ENCODE data around the gene NBAS. TPM values are rescaled to one million over a fixed set of nuclear protein-coding genes. Genes with fewer than 3 reads are reported as not detected.
"Not testable (repeated sequence)": the region's sequence is repeated elsewhere in the genome, so short reads cannot be mapped to it uniquely, and the experiment has no call there.

NBAS gene
- polyA plus RNA-seq, 2 of the 4 experiments (the other 2 are of a cell fraction), result 16.7 to 34.9 TPM

GRCh38 chr2:15446961-15447360 lies 114.2 kb downstream of the NBAS start:
- no peak for ATAC-seq
- no peak for DNase-seq (ENCODE audit: low read depth in 1 of 2, low spot score in 1 of 2)
- Histone ChIP-seq H3K4me1 (no peaks in the 10 kb centered on the region), H3K9me3 (no peaks in the 10 kb centered on the region), H3K4me3 (no peak overlapping the region), H3K4me2 (no peak overlapping the region), H3K27ac (no peak overlapping the region)
- ChIA-PET POLR2A (no interaction called here), CTCF (no interaction called here)
- no peak for TF ChIP-seq HOXA7 (CRISPR knock-in tag; IDR thresholded peaks at IDR 0.05)
- TF ChIP-seq NPAS2 (CRISPR knock-in tag; IDR thresholded peaks at IDR 0.05; ENCODE audit: borderline replicate concordance), result no peak
- TF ChIP-seq RFX5 (IDR thresholded peaks at IDR 0.05), result no peak
- TF ChIP-seq, protein P1, sequence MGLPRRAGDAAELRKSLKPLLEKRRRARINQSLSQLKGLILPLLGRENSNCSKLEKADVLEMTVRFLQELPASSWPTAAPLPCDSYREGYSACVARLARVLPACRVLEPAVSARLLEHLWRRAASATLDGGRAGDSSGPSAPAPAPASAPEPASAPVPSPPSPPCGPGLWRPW (IDR thresholded peaks at IDR 0.05), result no peak
- TF ChIP-seq POLR2A (IDR thresholded peaks at IDR 0.05; ENCODE audit: low read length), result no peak
- no peak for TF ChIP-seq EP300 (IDR thresholded peaks at IDR 0.05)
- no peak for TF ChIP-seq TP53 (CRISPR knock-in tag; IDR thresholded peaks at IDR 0.05)
- TF ChIP-seq TFCP2L1 (CRISPR knock-in tag; IDR thresholded peaks at IDR 0.05), result no peak
- TF ChIP-seq MYC (IDR thresholded peaks at IDR 0.05; ENCODE audit: borderline replicate concordance, low read length), result no peak
- TF ChIP-seq EHMT2 (IDR thresholded peaks at IDR 0.05; ENCODE audit: low read depth), result no peak
- TF ChIP-seq CHD4 (IDR thresholded peaks at IDR 0.05; ENCODE audit: borderline replicate concordance), result no peak
- TF ChIP-seq HEYL (CRISPR knock-in tag; IDR thresholded peaks at IDR 0.05), result no peak
- no peak for TF ChIP-seq MAX (IDR thresholded peaks at IDR 0.05)
- no peak for TF ChIP-seq RCOR1 (IDR thresholded peaks at IDR 0.05; ENCODE audit: low read depth, low read length)
- no peak for TF ChIP-seq FOXS1 (CRISPR knock-in tag; IDR thresholded peaks at IDR 0.05)
- TF ChIP-seq HOXB5 (CRISPR knock-in tag; IDR thresholded peaks at IDR 0.05), result no peak
- no peak for TF ChIP-seq MAFK (IDR thresholded peaks at IDR 0.05; ENCODE audit: partially characterized antibody)
- TF ChIP-seq BHLHE40 (IDR thresholded peaks at IDR 0.05; ENCODE audit: low read depth, low read length), result no peak
- FAIRE-seq, result peak; percentile 63
- 84% methylated on average over 4 of the region's 4 CpGs for WGBS (ENCODE audit: missing lambda C conversion rate)

DNA sequence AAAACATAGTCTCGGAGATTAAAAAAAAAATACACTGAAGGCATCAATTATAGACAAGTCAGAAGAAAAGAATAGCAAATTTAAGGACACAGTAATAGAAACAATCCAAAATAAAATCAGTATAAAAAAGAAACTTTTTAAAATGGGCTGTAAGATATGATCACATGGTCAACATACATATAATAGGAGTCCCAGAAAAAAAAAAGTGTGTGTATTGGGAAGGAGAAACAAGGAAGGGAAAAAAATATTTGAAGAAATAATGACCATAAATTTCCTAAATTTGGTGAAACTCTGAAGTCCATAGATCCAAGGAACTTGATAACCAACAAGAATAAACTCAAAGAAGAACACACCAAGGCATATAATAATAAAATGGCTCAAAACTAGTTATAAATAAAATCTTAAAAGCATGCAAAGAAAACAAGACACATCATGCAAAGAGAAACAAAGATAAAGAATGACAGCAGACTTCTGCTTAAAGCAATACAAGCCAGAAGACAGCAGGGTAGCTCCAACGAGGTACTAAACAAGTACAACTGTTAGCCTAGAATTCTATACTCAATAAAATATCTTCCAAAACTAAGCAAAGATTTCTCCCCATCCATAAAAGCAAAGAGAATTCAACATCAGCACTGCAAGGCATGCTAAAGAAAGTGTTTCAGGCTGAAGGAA lies 115.1 kb downstream of the NBAS start:
- ChIA-PET CTCF (no interaction called here), POLR2A (no interaction called here)
- Histone ChIP-seq H3K9me3 (no peaks in the 10 kb centered on the region), H3K27ac (no peak overlapping the region), H3K4me2 (no peak overlapping the region), H3K4me1 (no peaks in the 10 kb centered on the region), H3K4me3 (no peak overlapping the region)
- DNase-seq (ENCODE audit: low read depth in 1 of 2, low spot score in 1 of 2) (no peak), FAIRE-seq (no peak), ATAC-seq (no peak)
- TF ChIP-seq TP53 (CRISPR knock-in tag; IDR thresholded peaks at IDR 0.05), result no peak
- no peak for TF ChIP-seq CBX8 (IDR thresholded peaks at IDR 0.05)
- TF ChIP-seq ZFP36 (IDR thresholded peaks at IDR 0.05; ENCODE audit: borderline replicate concordance, partially characterized antibody), result no peak
- TF ChIP-seq ESRRA (IDR thresholded peaks at IDR 0.05; ENCODE audit: borderline replicate concordance, low read length), result no peak
- TF ChIP-seq CHD4 (IDR thresholded peaks at IDR 0.05; ENCODE audit: borderline replicate concordance), result no peak
- no peak for TF ChIP-seq PBX3 (IDR thresholded peaks at IDR 0.05)
- TF ChIP-seq MAFK (IDR thresholded peaks at IDR 0.05; ENCODE audit: partially characterized antibody), result no peak
- TF ChIP-seq PHF8 (IDR thresholded peaks at IDR 0.05; ENCODE audit: borderline replicate concordance, low read depth), result no peak
- no peak for TF ChIP-seq KDM5A (IDR thresholded peaks at IDR 0.05)
- TF ChIP-seq MAZ (IDR thresholded peaks at IDR 0.05; ENCODE audit: borderline replicate concordance, low read depth, low read length), result no peak
- 54% methylated on average over 2 of the region's 2 CpGs for WGBS (ENCODE audit: missing lambda C conversion rate)

DNA sequence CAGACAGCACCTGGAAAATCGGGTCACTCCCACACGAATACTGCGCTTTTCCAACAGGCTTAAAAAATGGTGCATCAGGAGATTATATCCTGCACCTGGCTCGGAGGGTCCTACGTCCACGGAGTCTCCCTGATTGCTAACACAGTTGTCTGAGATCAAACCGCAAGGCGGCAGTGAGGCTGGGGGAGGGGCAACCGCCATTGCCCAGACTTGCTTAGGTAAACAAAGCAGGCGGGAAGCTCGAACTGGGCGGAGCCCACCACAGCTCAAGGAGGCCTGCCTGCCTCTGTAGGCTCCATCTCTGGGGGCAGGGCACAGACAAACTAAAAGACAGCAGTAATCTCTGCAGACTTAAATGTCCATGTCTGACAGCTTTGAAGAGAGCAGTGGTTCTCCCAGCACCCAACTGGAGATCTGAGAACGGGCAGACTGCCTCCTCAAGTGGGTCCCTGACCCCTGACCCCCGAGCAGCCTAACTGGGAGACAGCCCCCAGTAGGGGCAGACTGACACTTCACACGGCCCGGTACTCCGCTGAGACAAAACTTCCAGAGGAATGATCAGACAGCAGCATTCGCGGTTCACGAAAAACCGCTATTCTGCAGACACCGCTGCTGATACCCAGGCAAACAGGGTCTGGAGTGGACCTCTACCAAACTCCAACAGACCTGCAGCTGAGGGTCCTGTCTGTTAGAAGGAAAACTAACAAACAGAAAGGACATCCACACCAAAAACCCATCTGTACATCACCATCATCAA lies 121.2 kb downstream of the NBAS start:
- 92% methylated on average over 21 of the region's 22 CpGs for WGBS (ENCODE audit: missing lambda C conversion rate)
- not testable (repeated sequence) for FAIRE-seq, ATAC-seq

GRCh38 chr2:15439366-15439765 lies 121.8 kb downstream of the NBAS start:
- CTCF ChIA-PET; POLR2A ChIA-PET; DNase-seq (ENCODE audit: low read depth in 1 of 2, low spot score in 1 of 2); H3K9me3 ChIP-seq; H3K4me1 ChIP-seq; H3K27ac ChIP-seq; H3K4me3 ChIP-seq; FAIRE-seq; H3K4me2 ChIP-seq; ATAC-seq: not testable (repeated sequence)
- 95% methylated on average over 10 of the region's 10 CpGs for WGBS (ENCODE audit: missing lambda C conversion rate)

More for the DNA sequence above, 121.2 kb downstream of the NBAS start:
- H3K27ac ChIP-seq; CTCF ChIA-PET; DNase-seq (ENCODE audit: low read depth in 1 of 2, low spot score in 1 of 2); H3K4me3 ChIP-seq; H3K4me1 ChIP-seq; H3K9me3 ChIP-seq; POLR2A ChIA-PET; H3K4me2 ChIP-seq: not testable (repeated sequence)

Data from A549 (cell line).